GM04504 (cell line): ENCODE results near the gene LMNTD2.

ENCODE experiments used
- DNase-seq: peaks from one replicate; pipeline ENCODE4 v3.0.0-alpha.2; 2012; ENCODE audit warnings: low read depth

The LMNTD2 gene, protein sequence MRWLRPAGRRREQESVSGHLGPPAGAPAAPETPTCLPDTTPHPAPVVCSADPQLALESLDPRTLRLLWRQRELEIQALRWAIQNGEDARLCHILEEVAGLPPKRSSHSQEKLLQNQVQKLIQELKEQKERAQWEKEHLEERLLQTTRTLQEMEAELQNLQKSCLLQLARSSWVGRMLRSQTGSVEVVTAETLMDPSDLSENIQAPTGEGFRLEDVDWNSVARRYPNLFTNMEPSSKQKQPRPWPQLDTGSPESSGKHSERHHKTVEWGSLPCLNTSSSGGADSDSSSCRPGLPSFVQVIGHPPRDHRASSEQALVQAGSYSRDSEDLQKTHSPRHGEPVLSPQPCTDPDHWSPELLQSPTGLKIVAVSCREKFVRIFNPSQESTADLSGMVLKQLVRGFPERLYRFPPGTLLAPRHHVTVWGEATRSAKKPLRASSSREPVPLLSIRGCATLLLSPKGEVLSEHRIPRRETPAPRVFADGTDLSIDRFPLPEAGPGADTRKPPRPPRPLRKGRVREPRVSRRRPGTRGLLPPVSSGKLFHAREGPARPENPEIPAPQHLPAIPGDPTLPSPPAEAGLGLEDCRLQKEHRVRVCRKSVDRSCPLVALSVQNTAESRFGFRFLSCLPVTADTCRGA

DNA sequence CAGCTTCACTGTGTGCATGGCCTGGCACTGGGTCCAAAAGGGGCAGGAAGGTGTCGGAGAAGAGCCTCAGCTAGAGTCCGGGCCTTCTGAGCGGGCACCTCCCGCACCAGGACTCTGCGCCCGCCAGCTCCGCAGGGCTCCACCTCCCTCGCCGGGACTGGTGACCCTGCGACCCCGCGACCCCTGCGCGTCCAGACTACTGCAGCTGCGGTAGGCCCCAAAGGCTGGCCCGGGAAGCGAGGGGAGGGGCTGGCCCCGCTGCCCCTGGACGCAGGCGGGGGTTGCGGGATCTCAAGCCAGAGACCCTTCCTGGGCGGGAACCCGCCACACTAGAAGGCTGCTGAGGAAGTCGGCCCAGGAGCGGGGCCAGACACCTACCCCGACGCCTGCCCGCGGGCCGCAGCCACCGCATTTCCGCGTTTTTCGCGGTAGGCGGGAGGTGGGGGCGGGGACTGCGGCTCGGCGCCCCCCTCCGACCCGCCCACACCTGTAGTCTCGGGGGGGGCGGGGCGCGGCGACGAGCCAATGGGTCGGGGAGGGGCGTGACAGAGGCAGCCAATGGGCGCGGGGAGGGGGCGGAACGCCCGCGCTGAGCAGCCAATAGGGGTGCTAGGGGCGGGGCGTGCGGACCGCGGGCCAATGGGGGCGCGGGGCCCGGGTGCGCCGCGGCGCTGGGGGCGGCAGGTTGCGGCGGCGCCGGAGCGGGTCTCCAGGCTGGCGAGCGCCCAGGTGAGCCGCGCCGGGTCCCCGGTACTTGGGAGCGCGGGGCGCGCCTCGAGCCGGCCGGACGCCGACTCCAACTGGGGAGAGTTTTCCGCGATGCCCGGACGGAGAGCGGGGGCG lies at the start of gene LMNTD2, which contains the start of gene RASSF7:
Gene LMNTD2, minus strand, starts transcription at position 434 of the 843 bp plus-strand sequence. Its CDS starts 22 bp downstream, at position 412.
Gene RASSF7, plus strand, starts transcription at position 666 of the 843 bp plus-strand sequence. CDS start 799 bp downstream, outside the sequence.
- DNase-seq = peak; percentile 38

DNA sequence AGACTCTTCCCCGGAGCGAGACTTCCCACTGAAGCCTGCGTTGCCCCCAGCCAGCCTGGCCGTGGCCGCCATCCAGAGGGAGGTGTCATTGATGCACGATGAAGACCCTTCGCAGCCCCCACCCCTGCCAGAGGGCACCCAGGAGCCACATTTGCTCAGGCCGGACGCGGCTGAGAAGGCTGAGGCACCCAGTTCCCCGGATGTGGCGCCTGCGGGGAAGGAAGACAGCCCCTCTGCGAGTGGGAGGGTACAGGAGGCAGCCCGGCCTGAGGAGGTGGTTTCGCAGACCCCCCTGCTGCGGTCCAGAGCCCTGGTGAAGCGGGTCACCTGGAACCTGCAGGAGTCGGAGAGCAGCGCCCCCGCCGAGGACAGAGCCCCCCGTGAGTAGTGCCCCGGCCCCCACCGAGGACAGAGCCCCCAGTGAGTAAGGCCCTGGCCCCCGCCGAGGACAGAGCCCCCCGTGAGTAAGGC lies 48.8 kb upstream of the LMNTD2 start:
- DNase-seq = no peak

DNA sequence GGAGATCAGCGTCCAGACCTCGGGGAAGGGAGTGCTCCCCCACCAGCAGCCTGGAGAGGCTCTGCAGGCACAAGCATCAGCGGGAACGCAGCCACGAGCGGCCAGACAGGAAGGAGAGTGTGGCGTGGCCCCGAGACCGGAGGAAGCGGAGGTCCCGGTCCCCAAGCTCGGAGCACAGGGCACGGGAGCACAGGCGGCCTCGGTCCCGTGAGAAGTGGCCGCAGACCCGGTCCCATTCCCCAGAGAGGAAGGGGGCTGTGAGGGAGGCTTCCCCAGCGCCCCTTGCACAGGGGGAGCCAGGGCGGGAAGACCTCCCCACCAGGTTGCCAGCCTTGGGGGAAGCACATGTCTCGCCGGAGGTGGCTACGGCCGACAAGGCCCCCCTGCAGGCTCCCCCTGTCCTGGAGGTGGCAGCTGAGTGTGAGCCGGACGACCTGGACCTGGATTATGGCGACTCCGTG lies 48.3 kb upstream of the LMNTD2 start:
- DNase-seq = no peak

DNA sequence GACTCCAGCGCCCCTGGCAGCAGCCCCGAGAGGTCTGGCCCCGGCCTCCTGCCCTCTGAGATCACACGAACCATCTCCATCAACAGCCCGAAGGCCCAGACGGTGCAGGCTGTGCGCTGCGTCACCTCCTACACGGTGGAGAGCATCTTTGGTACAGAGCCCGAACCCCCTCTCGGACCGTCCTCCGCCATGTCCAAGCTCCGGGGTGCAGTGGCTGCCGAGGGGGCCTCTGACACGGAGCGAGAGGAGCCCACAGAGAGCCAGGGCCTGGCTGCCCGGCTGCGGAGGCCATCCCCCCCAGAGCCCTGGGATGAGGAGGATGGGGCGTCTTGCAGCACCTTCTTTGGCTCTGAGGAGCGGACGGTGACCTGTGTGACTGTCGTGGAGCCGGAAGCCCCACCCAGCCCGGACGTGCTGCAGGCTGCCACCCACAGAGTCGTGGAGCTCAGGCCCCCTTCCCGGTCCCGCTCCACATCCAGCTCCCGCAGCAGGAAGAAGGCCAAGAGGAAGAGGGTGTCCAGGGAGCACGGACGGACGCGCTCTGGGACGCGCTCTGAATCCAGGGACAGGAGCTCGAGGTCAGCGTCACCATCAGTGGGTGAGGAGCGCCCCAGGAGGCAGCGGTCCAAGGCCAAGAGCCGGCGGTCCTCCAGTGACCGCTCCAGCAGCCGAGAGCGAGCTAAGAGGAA lies 47.6 kb upstream of the LMNTD2 start:
- no peak for DNase-seq

DNA sequence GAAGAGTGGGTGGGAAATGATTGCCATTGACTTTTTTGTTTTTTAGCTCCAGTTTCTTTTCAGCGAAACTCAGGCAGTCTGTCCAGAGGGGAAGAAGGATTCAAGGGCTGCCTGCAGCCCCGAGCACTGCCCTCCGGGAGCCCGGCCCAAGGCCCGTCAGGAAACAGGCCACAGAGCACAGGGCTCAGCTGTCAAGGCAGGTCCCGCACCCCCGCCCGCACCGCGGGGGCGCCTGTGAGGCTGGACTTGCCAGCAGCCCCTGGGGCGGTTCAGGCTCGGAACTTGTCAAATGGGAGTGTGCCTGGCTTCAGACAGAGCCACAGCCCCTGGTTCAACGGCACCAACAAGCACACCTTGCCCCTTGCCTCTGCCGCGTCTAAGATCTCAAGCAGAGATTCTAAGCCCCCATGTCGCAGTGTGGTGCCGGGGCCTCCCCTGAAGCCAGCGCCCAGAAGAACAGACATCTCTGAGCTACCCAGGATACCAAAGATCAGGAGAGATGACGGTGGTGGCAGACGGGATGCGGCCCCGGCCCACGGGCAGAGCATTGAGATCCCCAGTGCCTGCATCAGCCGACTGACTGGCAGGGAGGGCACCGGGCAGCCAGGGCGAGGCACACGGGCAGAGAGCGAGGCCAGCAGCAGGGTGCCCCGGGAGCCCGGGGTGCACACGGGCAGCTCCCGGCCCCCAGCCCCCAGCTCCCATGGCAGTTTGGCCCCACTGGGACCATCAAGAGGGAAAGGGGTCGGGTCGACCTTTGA lies 46.7 kb upstream of the LMNTD2 start:
- DNase-seq = no peak

DNA sequence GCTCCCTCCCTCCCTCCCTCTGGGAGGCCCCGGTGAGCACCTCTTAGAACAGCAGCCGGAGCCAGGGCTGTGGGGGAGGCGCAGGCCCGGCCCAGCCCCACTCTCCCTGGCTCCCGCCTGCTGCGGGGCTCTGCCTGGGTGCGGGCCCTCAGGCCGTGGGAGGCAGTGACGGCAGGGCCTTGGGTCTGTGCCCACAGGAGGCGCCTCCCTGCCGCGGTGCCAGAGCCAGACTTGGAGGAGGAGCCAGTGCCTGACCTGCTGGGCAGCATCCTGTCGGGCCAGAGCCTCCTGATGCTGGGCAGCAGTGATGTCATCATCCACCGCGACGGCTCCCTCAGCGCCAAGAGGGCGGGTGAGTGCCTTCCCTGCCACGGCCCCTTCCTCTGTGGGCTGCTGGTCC lies 45.7 kb upstream of the LMNTD2 start:
- DNase-seq = no peak

DNA sequence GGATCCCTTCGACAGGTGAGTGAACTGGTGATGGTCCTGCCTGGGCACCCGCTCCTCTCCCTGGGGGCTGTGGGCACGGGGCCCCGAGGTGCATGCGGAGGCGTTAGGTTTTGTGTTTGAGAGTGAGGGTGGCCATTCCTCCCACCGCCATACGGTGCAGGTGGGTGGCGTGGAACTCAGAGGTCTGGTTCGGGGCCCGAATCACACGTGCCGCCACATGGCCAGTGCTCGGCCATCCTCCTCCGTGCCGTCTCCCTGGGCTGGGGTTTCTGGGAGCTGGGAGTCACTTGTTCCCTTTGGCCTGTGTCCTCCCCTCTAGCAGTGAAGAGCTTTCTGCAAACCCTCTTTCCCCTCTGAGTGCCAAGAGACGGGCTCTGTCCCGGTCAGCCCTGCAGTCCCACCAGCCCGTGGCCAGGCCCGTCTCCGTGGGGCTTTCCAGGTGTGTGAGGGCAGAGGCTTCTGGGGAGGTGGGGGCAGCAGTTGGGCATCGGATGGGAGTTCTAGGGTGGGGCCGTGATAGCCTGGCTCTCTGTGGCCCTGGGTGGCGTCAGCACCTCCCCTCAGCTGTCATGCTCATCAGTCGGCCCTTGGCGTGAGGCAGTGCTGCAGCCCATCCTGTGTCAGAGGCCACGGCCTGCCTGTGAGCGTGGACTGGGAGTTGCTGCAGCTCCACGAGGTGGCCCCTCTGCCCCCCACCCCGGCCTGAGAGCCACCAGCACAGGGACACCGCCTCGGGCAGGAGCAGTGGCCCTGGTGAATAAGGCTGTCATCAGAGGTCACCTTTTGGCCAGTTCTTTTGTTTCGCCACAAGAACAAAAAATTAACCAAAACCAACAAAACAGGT lies 45.0 kb upstream of the LMNTD2 start:
- DNase-seq = no peak

DNA sequence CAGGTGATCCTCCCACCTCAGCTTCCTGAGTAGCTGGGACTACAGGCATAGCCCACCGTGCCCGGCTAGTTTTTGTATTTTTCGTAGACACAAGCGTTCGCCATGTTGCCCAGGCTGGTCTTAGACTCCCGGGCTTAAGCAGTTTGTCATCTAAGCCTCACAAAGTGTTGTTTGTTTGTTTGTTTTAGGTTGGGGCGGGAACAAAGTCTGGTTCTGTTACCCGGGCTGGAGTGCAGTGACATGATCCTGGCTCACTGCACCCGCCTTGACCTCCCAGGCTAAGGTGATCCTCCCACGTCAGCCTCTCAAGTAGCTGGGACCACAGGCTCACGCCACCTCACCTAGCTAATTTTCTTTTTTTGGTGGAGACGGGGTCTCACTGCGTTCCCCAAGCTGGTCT lies 42.6 kb upstream of the LMNTD2 start:
- DNase-seq = no peak

DNA sequence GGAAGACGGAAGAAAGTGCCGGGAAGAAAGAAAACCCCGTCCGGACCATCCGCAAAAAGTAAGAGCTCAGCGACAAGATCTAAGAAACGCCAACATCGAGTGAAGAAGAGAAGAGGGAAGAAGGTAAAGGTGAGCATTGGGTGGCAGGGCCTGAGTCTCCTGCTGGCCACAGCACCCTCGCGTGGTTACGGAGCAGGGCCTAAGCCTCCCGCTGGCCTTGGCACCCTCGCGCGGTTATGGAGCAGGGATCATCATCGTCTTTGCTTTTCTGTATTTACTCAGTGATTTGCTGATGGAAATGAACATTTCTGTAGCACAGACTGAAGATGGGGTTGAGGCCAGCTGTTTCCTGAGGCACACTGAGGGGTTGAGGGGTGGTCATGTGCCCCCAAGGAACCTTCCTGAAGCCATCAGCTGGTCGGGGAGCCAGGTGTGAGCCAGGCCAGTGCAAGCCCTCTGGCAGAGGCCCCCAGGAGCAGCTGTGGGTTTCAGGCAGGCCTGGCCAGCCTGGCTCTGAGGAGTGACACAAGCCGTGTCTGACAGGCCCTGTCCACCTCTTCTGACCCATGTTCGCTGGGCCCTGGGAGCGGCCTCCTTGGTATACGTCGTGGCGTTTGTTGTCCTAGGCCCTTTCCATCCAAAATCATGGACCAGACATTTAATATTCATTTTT lies 41.2 kb upstream of the LMNTD2 start:
- no peak for DNase-seq

DNA sequence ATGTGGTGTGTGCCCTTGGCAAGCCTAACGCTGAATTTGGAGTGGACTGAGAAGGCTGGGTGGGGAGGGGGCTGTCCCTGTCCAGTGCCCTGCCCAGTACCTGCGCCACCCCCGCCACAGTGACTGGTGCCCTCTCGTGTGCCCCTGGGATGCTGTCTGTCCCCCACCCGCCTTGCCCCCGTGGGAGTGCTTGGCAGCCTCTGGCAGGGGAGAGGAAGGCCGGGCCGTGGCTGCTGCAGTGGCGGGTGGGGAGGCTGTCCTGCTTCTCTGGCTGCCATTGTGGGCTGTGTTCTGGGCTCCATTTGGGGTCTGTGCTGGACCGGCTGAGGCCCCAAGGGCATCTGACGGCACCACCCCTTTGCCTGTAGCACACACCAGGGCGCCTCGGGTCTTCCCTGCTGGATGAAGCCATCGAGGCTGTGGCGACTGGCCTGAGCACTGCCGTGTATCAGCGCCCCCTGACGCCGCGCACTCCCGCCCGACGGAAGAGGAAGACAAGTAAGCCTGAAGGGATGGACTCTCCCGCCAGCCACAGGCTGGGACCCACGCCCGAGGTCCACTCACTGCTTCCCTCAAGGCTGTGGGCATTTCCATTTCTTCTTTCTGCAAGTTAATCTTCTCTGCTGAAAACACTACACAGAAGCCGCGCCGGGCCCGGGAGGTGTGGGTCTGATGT lies 37.6 kb upstream of the LMNTD2 start:
- DNase-seq = no peak

DNA sequence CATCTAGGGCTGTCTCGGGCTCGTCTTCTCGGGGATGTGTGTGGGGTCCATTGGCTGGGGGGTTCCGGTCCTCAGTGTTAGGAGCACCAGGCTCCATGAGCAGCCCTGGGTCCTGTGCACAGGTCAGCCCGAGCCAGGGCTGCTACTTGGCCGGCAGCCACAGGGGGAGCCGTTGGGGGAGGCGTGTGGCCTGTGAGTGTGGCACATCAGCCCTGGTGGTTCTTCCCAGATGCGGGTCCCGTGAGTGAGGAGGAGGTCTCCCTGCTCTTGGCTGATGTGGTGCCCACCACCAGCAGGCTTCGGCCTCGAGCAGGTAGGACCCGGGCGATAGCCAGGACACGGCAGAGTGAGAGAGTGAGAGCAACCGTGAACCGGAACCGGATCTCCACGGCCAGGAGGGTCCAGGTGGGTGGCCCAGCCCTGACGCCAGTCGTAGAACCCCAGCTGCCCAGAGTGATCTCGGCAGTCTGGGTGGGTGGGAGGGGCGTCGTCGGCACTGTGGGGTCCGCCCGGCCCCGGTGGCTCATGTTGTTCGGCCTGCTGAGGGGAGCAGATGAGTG lies 36.7 kb upstream of the LMNTD2 start:
- DNase-seq = no peak

DNA sequence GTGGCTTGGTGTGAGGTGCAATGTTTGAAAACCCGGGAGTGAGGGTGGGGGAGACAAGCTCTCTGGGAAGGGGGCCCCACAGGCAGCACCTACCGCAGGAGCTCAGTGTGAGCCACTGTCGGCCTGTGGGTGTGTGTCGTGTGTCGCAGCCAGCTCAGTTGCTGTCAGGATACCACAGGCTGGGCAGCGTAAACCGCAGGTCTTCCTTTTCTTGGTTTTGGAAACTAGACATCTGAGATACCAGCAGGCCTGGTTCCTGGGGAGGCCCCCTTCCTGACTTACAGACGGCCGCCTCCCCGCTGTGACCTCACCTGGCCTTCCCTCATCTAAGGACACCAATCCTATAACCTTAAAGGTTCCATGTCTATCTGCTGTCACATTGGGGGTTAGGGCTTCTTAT lies 35.8 kb upstream of the LMNTD2 start:
- no peak for DNase-seq

DNA sequence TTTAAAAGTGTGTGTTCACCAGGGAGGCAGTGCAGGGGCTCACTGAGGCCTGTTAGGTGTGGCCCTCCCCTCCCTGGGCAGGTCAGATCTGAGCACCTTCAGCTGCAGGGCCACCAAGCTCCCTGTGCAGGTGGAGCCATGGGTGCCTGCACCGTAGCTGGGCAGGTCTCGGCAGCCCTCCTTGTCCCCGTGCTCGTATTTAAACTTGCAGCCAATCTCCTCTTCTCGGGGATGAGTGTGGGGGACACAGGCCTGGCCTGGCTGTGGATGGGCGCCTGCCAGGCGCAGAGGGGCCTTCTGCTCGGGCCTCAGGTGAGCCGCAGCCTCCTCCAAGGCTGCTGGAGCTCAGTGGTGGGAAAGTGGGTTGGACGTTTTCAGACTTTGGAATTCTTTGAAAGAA lies 34.9 kb upstream of the LMNTD2 start:
- no peak for DNase-seq

DNA sequence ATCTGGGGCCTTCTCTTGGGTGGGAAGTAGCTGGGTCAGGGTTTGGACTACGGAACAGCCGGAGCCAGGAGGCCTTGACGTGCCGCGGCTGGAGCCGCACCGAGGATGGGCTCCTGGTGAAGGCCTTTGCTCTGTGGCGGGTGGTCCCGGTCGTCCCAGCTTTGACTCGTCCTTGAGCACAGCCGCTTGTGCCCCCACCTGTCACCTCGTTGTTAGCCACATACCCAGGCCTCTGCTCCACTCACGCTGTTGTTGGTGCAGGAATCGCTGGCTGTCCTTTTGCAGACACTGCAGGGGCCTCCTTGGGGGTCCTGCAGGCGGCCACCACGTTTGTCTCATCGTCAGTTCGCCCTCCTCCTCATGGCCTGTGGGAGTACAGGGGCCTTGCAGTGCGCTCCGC lies 32.8 kb upstream of the LMNTD2 start:
- no peak for DNase-seq

DNA sequence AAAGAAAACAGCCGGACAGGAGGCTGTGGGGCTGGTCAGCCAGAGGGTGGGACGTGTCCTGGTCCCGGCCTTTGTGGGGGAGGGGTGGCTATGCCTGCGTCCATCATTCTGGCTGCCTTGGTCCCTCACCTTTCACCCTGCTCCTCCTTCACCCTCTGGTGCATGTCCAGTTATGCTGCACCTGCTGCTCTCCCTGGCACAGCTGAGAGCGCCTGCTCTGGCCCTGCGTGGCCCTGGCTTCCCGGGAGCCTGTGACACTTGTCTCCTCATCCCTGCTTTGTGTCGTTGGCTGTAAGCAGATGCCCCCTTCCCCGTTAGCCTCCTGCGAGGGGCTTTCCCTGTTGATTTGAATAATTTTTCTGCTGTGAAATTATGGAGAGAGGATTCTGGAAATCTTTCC lies 32.4 kb upstream of the LMNTD2 start:
- DNase-seq = no peak

DNA sequence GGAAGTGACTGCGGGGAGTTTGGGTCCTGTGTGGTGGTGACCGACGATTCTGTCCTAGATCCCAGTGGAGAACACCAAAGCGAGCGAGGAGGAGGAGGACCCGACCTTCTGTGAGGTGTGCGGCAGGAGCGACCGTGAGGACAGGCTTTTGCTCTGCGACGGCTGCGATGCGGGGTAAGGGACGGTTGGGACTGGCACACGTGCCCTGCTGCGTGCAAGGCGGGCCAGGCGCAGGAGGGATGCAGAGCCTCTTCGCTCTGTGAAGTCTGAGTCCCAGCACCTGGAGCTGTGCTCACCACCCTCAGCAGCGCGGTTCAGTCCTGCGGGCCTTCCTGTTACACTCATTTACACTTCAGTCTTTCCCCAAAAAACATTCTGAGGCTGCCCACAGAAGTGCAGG lies 32.0 kb upstream of the LMNTD2 start:
- DNase-seq = no peak

DNA sequence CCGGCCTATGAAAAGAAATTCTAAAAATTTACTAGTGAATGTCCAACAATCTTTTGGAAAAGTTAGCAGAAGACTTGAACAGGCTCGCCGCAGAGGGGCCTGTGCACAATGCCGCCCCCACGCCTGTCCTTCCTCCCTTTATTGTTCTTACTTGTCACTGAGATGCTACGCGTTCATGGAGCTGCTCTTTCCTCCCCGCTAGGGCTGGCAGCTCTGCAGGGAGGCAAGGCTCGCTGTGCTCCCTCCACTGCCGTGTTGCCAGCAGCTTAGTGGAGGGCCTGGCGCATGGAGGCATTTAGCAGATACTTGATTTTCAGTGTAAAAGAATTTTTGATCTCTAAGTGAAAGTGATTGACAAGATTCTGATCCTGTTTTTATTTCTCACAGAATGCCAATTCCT lies 30.5 kb upstream of the LMNTD2 start:
- no peak for DNase-seq

DNA sequence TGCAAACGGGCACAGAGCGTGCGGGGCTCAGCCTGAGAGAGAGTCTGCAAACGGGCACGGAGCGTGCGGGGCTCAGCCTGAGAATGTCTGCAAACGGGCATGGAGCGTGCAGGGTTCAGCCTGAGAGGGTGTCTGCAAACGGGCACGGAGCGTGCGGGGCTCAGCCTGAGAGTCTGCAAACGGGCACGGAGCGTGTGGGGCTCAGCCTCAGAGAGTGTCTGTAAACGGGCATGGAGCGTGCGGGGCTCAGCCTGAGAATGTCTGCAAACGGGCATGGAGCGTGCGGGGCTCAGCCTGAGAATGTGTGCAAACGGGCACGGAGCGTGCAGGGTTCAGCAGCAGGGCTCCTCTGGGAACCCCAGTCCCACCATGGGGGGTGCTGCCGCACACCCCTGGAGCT lies 29.3 kb upstream of the LMNTD2 start:
- no peak for DNase-seq

DNA sequence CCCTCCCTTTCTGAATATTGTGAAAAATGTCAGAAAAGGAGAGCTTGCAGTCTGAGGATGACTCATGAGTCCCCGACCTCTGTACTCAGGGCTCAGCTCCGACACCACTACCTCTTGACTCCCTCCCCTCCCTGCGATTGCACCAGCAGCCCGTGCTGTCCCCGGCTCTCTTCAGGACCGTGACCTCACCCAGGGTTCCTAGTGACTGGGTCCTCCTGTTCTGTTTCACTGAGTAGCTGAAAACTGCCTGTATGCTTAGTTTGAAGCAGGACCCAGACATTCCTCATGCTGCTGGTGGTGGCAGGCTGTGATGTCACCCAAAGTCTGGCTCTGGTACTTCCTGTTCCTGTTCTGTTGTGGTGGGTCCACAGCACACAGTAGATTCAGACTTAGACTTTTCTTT lies 27.4 kb upstream of the LMNTD2 start:
- DNase-seq = no peak
